Measurements from ENCODE around the gene CHRNG. TPM values are rescaled to one million over a fixed set of nuclear protein-coding genes. Genes with fewer than 3 reads are reported as not detected.

Gene CHRNG
- polyA plus RNA-seq, 1 experiment, result not detected

- DNase-seq (ENCODE audit: low read depth), result no peak
- peaks cover 41% of the 10 kb centered on the region for H3K27me3 ChIP-seq (ENCODE audit: control insufficient read depth, insufficient read depth, low read length)
- POLR2A ChIA-PET, result no interaction called here
- TF ChIP-seq CTCF (IDR thresholded peaks at IDR 0.05; ENCODE audit: insufficient read depth, low read depth, low read length), result no peak
- peak overlapping the region; percentile 4; the same call in 1 of the 2 replicates for H3K4me3 ChIP-seq (ENCODE audit: low read depth, low read length)
- CTCF ChIA-PET, result interaction anchor here (0.7 kb wide), 1 partner anchor 19 kb away, joined by 3 read pairs; no protein-coding TSS in a partner anchor
- no peaks in the 10 kb centered on the region for H3K36me3 ChIP-seq (ENCODE audit: control insufficient read depth, insufficient read depth, low read length)
These were observed 36.3 kb upstream of the CHRNG start for GRCh38 chr2:232502911-232503808.

- H3K36me3 ChIP-seq (ENCODE audit: control insufficient read depth, insufficient read depth, low read length), result no peaks in the 10 kb centered on the region
- H3K27me3 ChIP-seq (ENCODE audit: control insufficient read depth, insufficient read depth, low read length), result peaks cover 38% of the 10 kb centered on the region
- ChIA-PET POLR2A (no interaction called here), CTCF (interaction anchor here (0.7 kb wide), 1 partner anchor 18 kb away, joined by 3 read pairs; no protein-coding TSS in a partner anchor)
- no peak for DNase-seq (ENCODE audit: low read depth)
- H3K4me3 ChIP-seq (ENCODE audit: low read depth, low read length), result no peak overlapping the region
- no peak for TF ChIP-seq CTCF (IDR thresholded peaks at IDR 0.05; ENCODE audit: insufficient read depth, low read depth, low read length)
These were observed 35.6 kb upstream of the CHRNG start for GRCh38 chr2:232503809-232504323.

- Histone ChIP-seq H3K4me3 (ENCODE audit: low read depth, low read length) (no peak overlapping the region), H3K27me3 (ENCODE audit: control insufficient read depth, insufficient read depth, low read length) (peaks cover 38% of the 10 kb centered on the region), H3K36me3 (ENCODE audit: control insufficient read depth, insufficient read depth, low read length) (no peaks in the 10 kb centered on the region)
- CTCF ChIA-PET, result no interaction called here
- DNase-seq (ENCODE audit: low read depth), result no peak
- no peak for TF ChIP-seq CTCF (IDR thresholded peaks at IDR 0.05; ENCODE audit: insufficient read depth, low read depth, low read length)
- POLR2A ChIA-PET, result no interaction called here
These were observed 35.1 kb upstream of the CHRNG start for GRCh38 chr2:232504438-232504837.

DNA sequence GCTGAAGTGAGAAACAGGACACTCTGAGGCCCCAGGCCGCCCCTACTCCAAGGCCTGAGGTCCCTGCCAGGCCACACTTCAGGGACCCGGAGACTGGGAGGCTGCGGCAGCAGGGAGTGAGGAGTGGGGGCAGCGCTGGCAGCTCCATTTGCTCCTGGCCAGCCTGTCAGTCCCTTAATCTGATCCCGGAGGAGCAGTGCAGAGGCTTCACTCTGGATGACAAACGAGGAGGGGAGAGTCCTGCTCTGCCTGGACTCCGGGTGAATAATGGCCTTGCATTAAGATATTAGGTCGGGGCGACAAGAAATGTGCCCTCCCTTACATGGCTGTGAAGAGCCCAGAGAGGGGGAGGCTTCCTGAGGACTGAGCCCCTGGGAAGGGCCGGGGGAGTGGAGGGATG is 33.6 kb upstream of the CHRNG start:
- TF ChIP-seq CTCF (IDR thresholded peaks at IDR 0.05; ENCODE audit: insufficient read depth, low read depth, low read length), result no peak
- ChIA-PET POLR2A (no interaction called here), CTCF (no interaction called here)
- peaks cover 38% of the 10 kb centered on the region for H3K27me3 ChIP-seq (ENCODE audit: control insufficient read depth, insufficient read depth, low read length)
- H3K4me3 ChIP-seq (ENCODE audit: low read depth, low read length), result no peak overlapping the region
- no peak for DNase-seq (ENCODE audit: low read depth)
- no peaks in the 10 kb centered on the region for H3K36me3 ChIP-seq (ENCODE audit: control insufficient read depth, insufficient read depth, low read length)

GRCh38 chr2:232506709-232507108 is 32.8 kb upstream of the CHRNG start:
- H3K27me3 ChIP-seq (ENCODE audit: control insufficient read depth, insufficient read depth, low read length), result peaks cover 38% of the 10 kb centered on the region
- no peak overlapping the region for H3K4me3 ChIP-seq (ENCODE audit: low read depth, low read length)
- TF ChIP-seq CTCF (IDR thresholded peaks at IDR 0.05; ENCODE audit: insufficient read depth, low read depth, low read length), result no peak
- ChIA-PET POLR2A (no interaction called here), CTCF (interaction anchor here (2.4 kb wide), 1 partner anchor 15 kb away, joined by 15 read pairs; no protein-coding TSS in a partner anchor)
- no peaks in the 10 kb centered on the region for H3K36me3 ChIP-seq (ENCODE audit: control insufficient read depth, insufficient read depth, low read length)
- DNase-seq (ENCODE audit: low read depth), result no peak

All from BJ (cell line).